Measurements from ENCODE around the gene PWP1. TPM values are rescaled to one million over a fixed set of nuclear protein-coding genes. Genes with fewer than 3 reads are reported as not detected.

The PWP1 gene
- total RNA-seq (2014; rRNA removed; shearing (Covaris generic)), result 44.9 and 50.2 TPM in 2 replicates

- H3K4me3 ChIP-seq, result peak within 1 kb of the TSS; percentile 80
- no peaks in the 10 kb centered on the region for H3K27me3 ChIP-seq
- peaks cover 22% of the 10 kb centered on the region for H3K36me3 ChIP-seq
- no peaks in the 10 kb centered on the region for H3K9me3 ChIP-seq (replicated peaks)
- peak; percentile 94 to 96 for DNase-seq
- peak within 1 kb of the TSS; percentile 84 for H3K27ac ChIP-seq
- peaks cover 12% of the 10 kb centered on the region for H3K4me1 ChIP-seq
These were observed at the start of gene PWP1 for GRCh38 chr12:107685360-107686248. Gene PWP1, plus strand, starts transcription at chr12:107685799. Its CDS starts 101 bp downstream, at chr12:107685900.

GRCh38 chr12:107641154-107641553, 44.4 kb upstream of the PWP1 start:
- Histone ChIP-seq H3K27me3 (no peaks in the 10 kb centered on the region), H3K9me3 (replicated peaks) (no peaks in the 10 kb centered on the region), H3K27ac (no peak overlapping the region), H3K36me3 (no peaks in the 10 kb centered on the region), H3K4me3 (no peak overlapping the region), H3K4me1 (peaks cover under 1% of the 10 kb centered on the region; the same call in 1 of the 2 replicates)
- DNase-seq, result no peak

GRCh38 chr12:107642240-107642639, 43.4 kb upstream of the PWP1 start:
- H3K4me1 ChIP-seq, result peaks cover 4% of the 10 kb centered on the region; the same call in 1 of the 2 replicates
- H3K9me3 ChIP-seq (replicated peaks), result no peaks in the 10 kb centered on the region
- DNase-seq, result no peak
- H3K27me3 ChIP-seq, result no peaks in the 10 kb centered on the region
- H3K27ac ChIP-seq, result no peak overlapping the region
- no peaks in the 10 kb centered on the region for H3K36me3 ChIP-seq
- no peak overlapping the region for H3K4me3 ChIP-seq

- H3K27ac ChIP-seq, result peak overlapping the region; percentile 8; the same call in 1 of the 2 replicates
- peaks cover 4% of the 10 kb centered on the region; the same call in 1 of the 2 replicates for H3K4me1 ChIP-seq
These were observed 39.8 kb upstream of the PWP1 start for GRCh38 chr12:107645630-107646333.

GRCh38 chr12:107646436-107646835, 39.2 kb upstream of the PWP1 start:
- no peaks in the 10 kb centered on the region for H3K9me3 ChIP-seq (replicated peaks)
- DNase-seq, result no peak
- 0 out of 2 replicates have a peak, but pooled peaks cover 6% of the 10 kb centered on the region for H3K27me3 ChIP-seq
- peak overlapping the region; percentile 41; the same call in 1 of the 2 replicates for H3K4me3 ChIP-seq
- no peak overlapping the region for H3K27ac ChIP-seq
- H3K36me3 ChIP-seq, result no peaks in the 10 kb centered on the region
- peaks cover 4% of the 10 kb centered on the region; the same call in 1 of the 2 replicates for H3K4me1 ChIP-seq

More at GRCh38 chr12:107645630-107646333, 39.8 kb upstream of the PWP1 start:
- peak; percentile 52 to 58 for DNase-seq
- Histone ChIP-seq H3K9me3 (replicated peaks) (no peaks in the 10 kb centered on the region), H3K4me3 (peak overlapping the region; percentile 41), H3K36me3 (no peaks in the 10 kb centered on the region), H3K27me3 (0 out of 2 replicates have a peak, but pooled peaks cover 6% of the 10 kb centered on the region)

- DNase-seq, result no peak
- Histone ChIP-seq H3K9me3 (replicated peaks) (no peaks in the 10 kb centered on the region), H3K36me3 (no peaks in the 10 kb centered on the region), H3K4me1 (peaks cover 9% of the 10 kb centered on the region), H3K4me3 (no peak overlapping the region), H3K27ac (no peak overlapping the region), H3K27me3 (0 out of 2 replicates have a peak, but pooled peaks cover 6% of the 10 kb centered on the region)
These were observed 35.9 kb upstream of the PWP1 start for GRCh38 chr12:107649661-107650061.

GRCh38 chr12:107650977-107651376, 34.6 kb upstream of the PWP1 start:
- Histone ChIP-seq H3K27ac (no peak overlapping the region), H3K4me3 (no peak overlapping the region), H3K36me3 (no peaks in the 10 kb centered on the region), H3K27me3 (0 out of 2 replicates have a peak, but pooled peaks cover 6% of the 10 kb centered on the region), H3K9me3 (replicated peaks) (no peaks in the 10 kb centered on the region), H3K4me1 (peaks cover 16% of the 10 kb centered on the region)
- DNase-seq, result peak; percentile 11 to 49

GRCh38 chr12:107651571-107652449, 33.8 kb upstream of the PWP1 start:
- peaks cover 17% of the 10 kb centered on the region for H3K4me1 ChIP-seq
- no peaks in the 10 kb centered on the region for H3K9me3 ChIP-seq (replicated peaks)
- DNase-seq, result no peak
- no peak overlapping the region for H3K4me3 ChIP-seq
- 0 out of 2 replicates have a peak, but pooled peaks cover 6% of the 10 kb centered on the region for H3K27me3 ChIP-seq
- no peaks in the 10 kb centered on the region for H3K36me3 ChIP-seq
- H3K27ac ChIP-seq, result no peak overlapping the region

GRCh38 chr12:107653519-107653918, 32.1 kb upstream of the PWP1 start:
- H3K27ac ChIP-seq, result no peak overlapping the region
- peaks cover 6% of the 10 kb centered on the region; the same call in 1 of the 2 replicates for H3K27me3 ChIP-seq
- no peak for DNase-seq
- no peaks in the 10 kb centered on the region for H3K36me3 ChIP-seq
- H3K4me3 ChIP-seq, result no peak overlapping the region
- peaks cover 17% of the 10 kb centered on the region for H3K4me1 ChIP-seq
- H3K9me3 ChIP-seq (replicated peaks), result no peaks in the 10 kb centered on the region

- peak overlapping the region; percentile 92 for H3K27ac ChIP-seq
- DNase-seq, result no peak
- no peaks in the 10 kb centered on the region for H3K9me3 ChIP-seq (replicated peaks)
- no peaks in the 10 kb centered on the region; the same call in 1 of the 2 replicates for H3K27me3 ChIP-seq
- no peaks in the 10 kb centered on the region for H3K36me3 ChIP-seq
- peaks cover 17% of the 10 kb centered on the region for H3K4me1 ChIP-seq
- peak overlapping the region; percentile 26; the same call in 1 of the 2 replicates for H3K4me3 ChIP-seq
These were observed 30.7 kb upstream of the PWP1 start for GRCh38 chr12:107654873-107655272.

- Histone ChIP-seq H3K36me3 (no peaks in the 10 kb centered on the region), H3K9me3 (replicated peaks) (no peaks in the 10 kb centered on the region), H3K27ac (peak overlapping the region; percentile 92), H3K4me1 (peaks cover 17% of the 10 kb centered on the region), H3K27me3 (no peaks in the 10 kb centered on the region; the same call in 1 of the 2 replicates), H3K4me3 (peak overlapping the region; percentile 26; the same call in 1 of the 2 replicates)
- DNase-seq, result peak; percentile 83 to 91
These were observed 30.1 kb upstream of the PWP1 start for GRCh38 chr12:107655281-107656065.

GRCh38 chr12:107656302-107656701, 29.3 kb upstream of the PWP1 start:
- H3K27me3 ChIP-seq, result no peaks in the 10 kb centered on the region; the same call in 1 of the 2 replicates
- H3K9me3 ChIP-seq (replicated peaks), result no peaks in the 10 kb centered on the region
- peak in 1 of 2 experiments; percentile 21 for DNase-seq

GRCh38 chr12:107657133-107657532, 28.5 kb upstream of the PWP1 start:
- no peak for DNase-seq
- H3K36me3 ChIP-seq, result no peaks in the 10 kb centered on the region
- H3K4me1 ChIP-seq, result peaks cover 17% of the 10 kb centered on the region
- no peaks in the 10 kb centered on the region; the same call in 1 of the 2 replicates for H3K27me3 ChIP-seq
- H3K27ac ChIP-seq, result no peak overlapping the region
- H3K9me3 ChIP-seq (replicated peaks), result no peaks in the 10 kb centered on the region
- no peak overlapping the region for H3K4me3 ChIP-seq

More at GRCh38 chr12:107656302-107656701, 29.3 kb upstream of the PWP1 start:
- Histone ChIP-seq H3K4me1 (peaks cover 17% of the 10 kb centered on the region), H3K36me3 (no peaks in the 10 kb centered on the region), H3K4me3 (no peak overlapping the region), H3K27ac (peak overlapping the region; percentile 92)

All from SJCRH30 (cell line).